Measurements from ENCODE around the gene OR10V1. TPM values are rescaled to one million over a fixed set of nuclear protein-coding genes. Genes with fewer than 3 reads are reported as not detected.

OR10V1 gene
- total RNA-seq, 1 experiment from 2014 or later, result not detected

DNA sequence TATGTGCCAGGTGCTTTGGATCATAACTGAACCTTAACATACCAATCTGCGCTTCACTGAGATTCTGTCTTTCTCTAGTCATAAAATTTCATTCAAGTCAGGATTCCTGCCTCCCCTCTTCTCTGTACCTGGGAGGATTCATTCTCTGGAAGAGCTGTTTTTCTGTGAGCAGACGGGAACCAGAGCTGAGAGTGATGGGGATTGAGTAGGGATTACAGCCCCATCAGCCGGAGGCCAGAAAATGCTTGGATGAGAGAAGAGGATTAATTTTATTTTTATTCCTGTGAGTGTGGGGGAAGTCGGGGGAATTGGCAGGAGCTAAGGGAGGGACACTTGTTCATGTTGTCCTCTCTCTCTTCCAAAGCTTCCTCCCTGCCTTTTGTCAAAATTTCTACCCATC is 46.3 kb upstream of the OR10V1 start:
- H3K27me3 ChIP-seq (ENCODE audit: low read length), result no peaks in the 10 kb centered on the region
- peaks cover 86% of the 10 kb centered on the region for H3K79me2 ChIP-seq (ENCODE audit: low read length)
- H3K9ac ChIP-seq (ENCODE audit: low read length), result no peak overlapping the region
- BruUV-seq (replicated peaks), result no TSS peak
- H3K9me3 ChIP-seq (ENCODE audit: low read length), result no peaks in the 10 kb centered on the region
- H3K36me3 ChIP-seq (ENCODE audit: low read depth, low read length), result peaks cover 12% of the 10 kb centered on the region; the same call in 1 of the 2 replicates
- H3K9me2 ChIP-seq (replicated peaks; ENCODE audit: low read length), result no peaks in the 10 kb centered on the region
- ChIA-PET POLR2A (ENCODE audit: unreplicated experiment) (no interaction called here), CTCF (no interaction called here)
- intact Hi-C loops (cut with micrococcal nuclease), result loop anchor here (10.0 kb wide), 1 partner anchor 205 kb away; no protein-coding TSS in a partner anchor
- no peak overlapping the region for H2AFZ ChIP-seq (ENCODE audit: low read length)
- peaks cover 20% of the 10 kb centered on the region for H3K4me1 ChIP-seq (ENCODE audit: insufficient read depth, low read length)
- no peak overlapping the region for H3K4me2 ChIP-seq (ENCODE audit: low read length)
- no peak overlapping the region for H3K4me3 ChIP-seq (ENCODE audit: low read length)
- H4K20me1 ChIP-seq (ENCODE audit: low read length), result peaks cover 74% of the 10 kb centered on the region
- TF ChIP-seq EZH2 (IDR thresholded peaks at IDR 0.05; ENCODE audit: low read length, unreplicated experiment), result no peak
- TF ChIP-seq CTCF (conservative IDR thresholded peaks at IDR 0.05; ENCODE audit: low read depth, low read length), result no peak
- no peak for TF ChIP-seq EZH2phosphoT487 (IDR thresholded peaks at IDR 0.05; ENCODE audit: borderline replicate concordance, low read length)
- DNase-seq (no peak), ATAC-seq (no peak)
- no peak overlapping the region for H3K27ac ChIP-seq (ENCODE audit: low read length)
- H3F3A ChIP-seq (ENCODE audit: low read length, unreplicated experiment), result no peaks in the 10 kb centered on the region

GRCh38 chr11:59758401-59759037 is 44.9 kb upstream of the OR10V1 start:
- no peak overlapping the region for H3K4me3 ChIP-seq (ENCODE audit: low read length)
- H3K9ac ChIP-seq (ENCODE audit: low read length), result no peak overlapping the region
- no peak for ATAC-seq
- BruUV-seq (replicated peaks), result no TSS peak
- H3K4me2 ChIP-seq (ENCODE audit: low read length), result no peak overlapping the region
- H2AFZ ChIP-seq (ENCODE audit: low read length), result no peak overlapping the region
- H3K9me2 ChIP-seq (replicated peaks; ENCODE audit: low read length), result no peaks in the 10 kb centered on the region
- H3K79me2 ChIP-seq (ENCODE audit: low read length), result peaks cover 76% of the 10 kb centered on the region
- intact Hi-C loops (cut with micrococcal nuclease), result loop anchor here (10.0 kb wide), 1 partner anchor 204 kb away; no protein-coding TSS in a partner anchor
- ChIA-PET CTCF (no interaction called here), POLR2A (ENCODE audit: unreplicated experiment) (no interaction called here)
- no peaks in the 10 kb centered on the region for H3F3A ChIP-seq (ENCODE audit: low read length, unreplicated experiment)
- peaks cover 12% of the 10 kb centered on the region; the same call in 1 of the 2 replicates for H3K36me3 ChIP-seq (ENCODE audit: low read depth, low read length)
- H3K4me1 ChIP-seq (ENCODE audit: insufficient read depth, low read length), result peaks cover 20% of the 10 kb centered on the region
- H3K27me3 ChIP-seq (ENCODE audit: low read length), result no peaks in the 10 kb centered on the region
- TF ChIP-seq EZH2phosphoT487 (IDR thresholded peaks at IDR 0.05; ENCODE audit: borderline replicate concordance, low read length) (no peak), EZH2 (IDR thresholded peaks at IDR 0.05; ENCODE audit: low read length, unreplicated experiment) (no peak), CTCF (conservative IDR thresholded peaks at IDR 0.05; ENCODE audit: low read depth, low read length) (no peak)
- no peaks in the 10 kb centered on the region for H3K9me3 ChIP-seq (ENCODE audit: low read length)
- no peak overlapping the region for H3K27ac ChIP-seq (ENCODE audit: low read length)
- H4K20me1 ChIP-seq (ENCODE audit: low read length), result peaks cover 68% of the 10 kb centered on the region
- DNase-seq, result no peak

DNA sequence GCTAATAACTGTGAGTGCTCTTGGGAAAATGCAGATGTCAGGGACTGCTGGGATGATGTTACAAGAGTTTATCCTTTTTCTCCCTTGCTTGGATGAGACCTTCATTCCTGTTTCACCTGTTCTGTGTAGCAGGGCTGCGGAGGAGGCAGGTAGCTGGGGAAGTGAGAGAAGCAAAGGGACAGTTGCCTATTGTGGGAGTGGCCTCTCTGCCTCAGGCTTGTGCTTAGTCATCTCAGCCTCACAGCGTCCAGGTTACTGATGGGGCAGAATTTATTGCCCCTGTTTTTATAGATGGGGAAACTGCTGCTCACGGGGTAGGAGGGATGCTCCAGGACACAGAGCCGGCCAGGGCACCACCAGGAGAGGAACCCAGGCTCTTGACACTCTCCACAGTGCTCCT is 43.2 kb upstream of the OR10V1 start:
- Histone ChIP-seq H3K4me1 (ENCODE audit: insufficient read depth, low read length) (peaks cover 20% of the 10 kb centered on the region), H2AFZ (ENCODE audit: low read length) (no peak overlapping the region), H3K9me2 (replicated peaks; ENCODE audit: low read length) (no peaks in the 10 kb centered on the region), H3K79me2 (ENCODE audit: low read length) (peaks cover 60% of the 10 kb centered on the region), H3K9me3 (ENCODE audit: low read length) (no peaks in the 10 kb centered on the region), H3K4me3 (ENCODE audit: low read length) (peak overlapping the region; percentile 92), H3F3A (ENCODE audit: low read length, unreplicated experiment) (no peaks in the 10 kb centered on the region), H3K27ac (ENCODE audit: low read length) (peak overlapping the region; percentile 77), H3K27me3 (ENCODE audit: low read length) (no peaks in the 10 kb centered on the region), H4K20me1 (ENCODE audit: low read length) (peaks cover 54% of the 10 kb centered on the region), H3K9ac (ENCODE audit: low read length) (peak overlapping the region; percentile 81), H3K4me2 (ENCODE audit: low read length) (peak overlapping the region; percentile 98), H3K36me3 (ENCODE audit: low read depth, low read length) (peaks cover 8% of the 10 kb centered on the region; the same call in 1 of the 2 replicates)
- CTCF ChIA-PET, result interaction anchor here (1.0 kb wide), 1 partner anchor 45 kb away, joined by 3 read pairs; no protein-coding TSS in a partner anchor
- TF ChIP-seq CTCF (conservative IDR thresholded peaks at IDR 0.05; ENCODE audit: low read depth, low read length) (no peak), EZH2phosphoT487 (IDR thresholded peaks at IDR 0.05; ENCODE audit: borderline replicate concordance, low read length) (no peak), EZH2 (IDR thresholded peaks at IDR 0.05; ENCODE audit: low read length, unreplicated experiment) (no peak)
- no TSS peak for BruUV-seq (replicated peaks)
- intact Hi-C loops (cut with micrococcal nuclease), result loop anchor here (10.0 kb wide), 1 partner anchor 202 kb away; no protein-coding TSS in a partner anchor
- ATAC-seq, result peak; percentile 53
- POLR2A ChIA-PET (ENCODE audit: unreplicated experiment), result interaction anchor here (0.7 kb wide), 1 partner anchor 650 kb away, joined by 4 read pairs; no protein-coding TSS in a partner anchor
- DNase-seq, result peak; percentile 93

All from PC-3 (cell line).